HG03280 (cell line): ENCODE data around the gene GET3.
"Not testable (repeated sequence)": the region's sequence is repeated elsewhere in the genome, so short reads cannot be mapped to it uniquely, and the experiment has no call there.

ENCODE experiments used
- ATAC-seq: cut with Tn5 transposase; IDR thresholded peaks from one replicate; pipeline ENCODE4 v1.9.1; 2021; ENCODE audit warnings: mild to moderate bottlenecking, moderate library complexity; ENCODE audit not compliant: unreplicated experiment

Gene GET3

DNA sequence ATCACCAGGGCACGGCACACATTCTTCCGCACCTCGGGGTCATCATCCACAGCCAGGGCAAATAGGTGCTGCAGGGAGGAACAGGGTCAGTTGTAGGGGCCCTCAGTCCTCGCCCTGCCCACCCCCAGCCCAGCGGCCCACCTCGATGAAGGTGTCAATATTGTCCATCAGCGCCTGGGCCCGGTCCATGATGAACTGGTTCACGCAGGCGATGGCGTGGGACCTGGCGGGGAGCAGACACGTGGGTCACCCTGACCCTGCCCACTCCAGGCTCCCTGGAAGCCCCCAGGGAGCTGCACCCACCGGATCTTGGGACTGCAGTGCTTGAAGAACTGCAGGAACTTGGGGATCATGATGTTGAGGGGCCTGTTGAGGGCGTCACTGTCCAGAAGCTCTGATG is 22.2 kb upstream of the GET3 start:
- no peak for ATAC-seq

- no peak for ATAC-seq
Observed at GRCh38 chr19:12715929-12716328, 21.4 kb upstream of the GET3 start.

- ATAC-seq: no peak
Observed at GRCh38 chr19:12720296-12720695, 17.0 kb upstream of the GET3 start.

- no peak for ATAC-seq
Observed at GRCh38 chr19:12720851-12721655, 16.2 kb upstream of the GET3 start.

- peak; percentile 25 for ATAC-seq
Observed at GRCh38 chr19:12721656-12722565, 15.4 kb upstream of the GET3 start.

GRCh38 chr19:12722566-12723380 is 14.5 kb upstream of the GET3 start:
- ATAC-seq: peak; percentile 78

- no peak for ATAC-seq
Observed at GRCh38 chr19:12723381-12723640, 14.0 kb upstream of the GET3 start.

GRCh38 chr19:12723641-12724426 is 13.5 kb upstream of the GET3 start, which contains the start of gene TNPO2:
TNPO2 (minus strand) TSS chr19:12723932; CDS start chr19:12720977, 2,955 bp downstream.
- no peak for ATAC-seq

- not testable (repeated sequence) for ATAC-seq
Observed at GRCh38 chr19:12725612-12726011, 11.7 kb upstream of the GET3 start.

DNA sequence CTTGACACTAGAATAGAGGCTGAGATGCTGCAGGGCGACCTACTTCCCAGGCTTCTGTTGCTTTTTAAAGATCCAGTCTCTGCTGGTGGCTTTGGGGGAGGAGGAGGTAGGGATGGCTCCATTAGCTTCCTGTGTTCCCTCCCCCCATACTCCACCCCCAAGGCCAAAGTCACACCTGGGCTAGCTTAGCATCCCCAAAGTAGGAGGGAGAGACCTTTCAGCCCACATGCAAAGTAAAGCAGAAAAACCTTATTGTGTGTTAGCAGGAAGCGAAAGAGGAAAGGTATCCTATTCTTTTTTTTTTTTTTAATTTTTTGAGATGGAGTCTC is 10.3 kb upstream of the GET3 start:
- ATAC-seq: no peak

- no peak for ATAC-seq
Observed at GRCh38 chr19:12727745-12728433, 9.4 kb upstream of the GET3 start.

- no peak for ATAC-seq
Observed at GRCh38 chr19:12730064-12730463, 7.2 kb upstream of the GET3 start.

DNA sequence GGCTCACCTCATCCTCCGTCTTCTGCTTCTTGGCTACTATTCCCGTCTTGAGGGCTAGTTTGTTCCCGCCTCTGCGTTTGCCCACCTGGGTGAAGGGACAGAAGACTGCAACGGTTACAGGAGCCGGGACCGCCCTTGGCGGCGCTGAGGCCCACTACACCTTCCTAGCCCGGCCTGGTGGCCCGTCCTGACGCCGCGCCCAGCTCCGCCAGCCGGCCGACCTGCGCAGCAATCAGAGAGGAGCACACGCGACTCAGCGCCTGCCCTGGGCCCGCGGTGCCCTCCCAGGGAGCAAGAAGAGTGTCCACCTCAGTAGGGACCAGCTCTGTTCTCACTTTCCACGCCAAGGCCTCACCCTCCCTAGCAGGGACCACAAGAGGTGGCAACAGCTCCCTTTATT is 6.0 kb upstream of the GET3 start:
- no peak for ATAC-seq

DNA sequence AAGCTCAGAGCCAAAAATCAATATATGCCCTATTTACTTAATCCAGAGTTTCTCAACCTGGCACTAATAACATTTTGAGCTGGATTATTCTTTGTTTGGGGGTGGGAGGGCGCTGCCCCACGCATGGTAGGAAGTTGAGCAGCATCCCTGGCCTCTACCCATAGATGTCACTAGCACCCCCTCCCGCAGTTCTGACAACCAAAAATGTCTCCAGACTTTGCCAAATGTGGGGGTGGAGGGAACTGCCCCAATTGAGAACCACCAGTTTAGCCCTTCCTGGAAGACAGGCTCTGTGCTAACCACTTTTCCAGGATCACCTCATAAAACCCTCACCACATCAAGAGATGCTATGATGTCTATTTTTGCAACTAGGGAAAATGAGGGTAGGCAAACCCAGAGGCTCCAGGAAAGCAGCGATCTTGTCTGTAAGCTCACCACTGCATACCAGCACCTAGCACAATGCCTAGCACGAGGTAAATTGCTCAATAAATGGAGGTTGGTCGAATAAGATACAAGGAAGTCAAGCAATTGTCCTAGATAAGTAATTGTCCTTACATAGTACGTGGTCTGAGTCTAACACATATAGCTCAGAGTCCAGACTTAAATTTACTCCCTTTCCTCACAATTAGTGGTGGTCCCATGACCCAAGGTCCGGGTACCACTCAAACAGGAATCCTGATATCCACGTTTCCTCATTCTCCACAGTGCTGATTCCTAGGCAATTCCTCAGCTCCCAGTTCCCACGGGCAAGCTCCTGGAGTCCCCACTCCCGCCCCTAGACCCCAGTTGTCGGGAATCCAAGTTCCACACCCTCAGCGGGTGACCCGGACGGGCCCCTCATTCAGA is 3.7 kb upstream of the GET3 start:
- ATAC-seq: no peak

- ATAC-seq: no peak
Observed at GRCh38 chr19:12737835-12738351, 596 bp downstream of the GET3 start.

DNA sequence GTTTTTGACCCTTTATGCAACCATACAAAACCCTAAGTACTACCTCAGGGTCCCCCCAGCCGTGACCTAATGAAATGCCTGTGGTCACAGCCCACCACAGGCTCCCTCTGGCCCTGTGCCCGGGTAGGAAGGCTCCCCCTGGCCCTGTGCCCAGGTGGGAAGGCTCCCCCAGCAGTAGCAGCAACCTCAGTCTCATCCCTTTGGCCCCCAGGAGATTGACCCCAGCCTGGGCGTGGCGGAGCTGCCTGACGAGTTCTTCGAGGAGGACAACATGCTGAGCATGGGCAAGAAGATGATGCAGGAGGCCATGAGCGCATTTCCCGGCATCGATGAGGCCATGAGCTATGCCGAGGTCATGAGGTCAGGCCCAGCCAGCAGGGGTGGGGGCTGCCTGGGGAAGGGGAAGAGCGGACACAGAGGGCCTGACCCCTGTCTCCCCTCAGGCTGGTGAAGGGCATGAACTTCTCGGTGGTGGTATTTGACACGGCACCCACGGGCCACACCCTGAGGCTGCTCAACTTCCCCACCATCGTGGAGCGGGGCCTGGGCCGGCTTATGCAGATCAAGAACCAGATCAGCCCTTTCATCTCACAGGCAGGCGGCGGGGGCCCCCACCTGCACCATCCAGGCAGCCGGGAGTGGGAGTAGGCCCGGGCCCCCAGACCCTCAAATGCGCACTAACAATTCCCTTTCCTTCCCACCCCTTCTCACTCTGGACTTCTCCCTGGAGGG is 8.0 kb downstream of the GET3 start:
- ATAC-seq: no peak

GRCh38 chr19:12748489-12748888 is 11.2 kb downstream of the GET3 start:
- no peak for ATAC-seq

- ATAC-seq: no peak
Observed at GRCh38 chr19:12749938-12750521, 12.7 kb downstream of the GET3 start.
